Endometrial microvascular endothelial cells (primary cell): ENCODE results near the gene OVCH1. TPM values are rescaled to one million over a fixed set of nuclear protein-coding genes. Genes with fewer than 3 reads are reported as not detected.
"Not testable (repeated sequence)": the region's sequence is repeated elsewhere in the genome, so short reads cannot be mapped to it uniquely, and the experiment has no call there.

Experiments
- in situ Hi-C: cut with HindIII; loops from 2 replicates; pipeline ENCODE4 v1.10.0; 2017; ENCODE audit warnings: low sequenced_read_pairs, low pct_unique_long_range_greater_than_20kb; ENCODE audit errors: inconsistent ontology term
- total RNA-seq: library from RNA; depleted of rRNA; stranded (reverse); fragments of >200 nt; gene quantifications from one replicate; pipeline ENCODE4 v1.2.3, GENCODE V29; 2015; ENCODE audit errors: inconsistent ontology term

Gene OVCH1
- total RNA-seq, 1 donor from 2014 or later: not detected

DNA sequence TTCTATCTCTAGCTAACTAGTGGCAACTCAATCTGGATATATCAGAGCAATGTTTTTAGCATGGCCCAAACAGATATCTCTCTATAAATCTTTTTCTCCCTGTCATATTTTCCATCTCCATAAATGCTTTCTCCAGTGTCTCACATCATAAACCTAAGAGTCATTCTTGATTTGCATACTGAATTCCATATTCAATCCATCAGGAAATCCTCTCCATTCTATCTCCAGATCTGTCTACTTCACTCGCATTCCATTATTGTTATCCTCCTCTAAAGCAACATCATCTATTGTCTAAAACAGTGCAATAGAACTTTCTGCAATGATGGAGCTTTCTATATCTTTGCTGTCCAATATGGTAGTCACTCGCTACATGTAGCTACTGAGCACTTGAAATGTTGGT is 71.0 kb downstream of the OVCH1 start:
- in situ Hi-C loops: no loop called here

DNA sequence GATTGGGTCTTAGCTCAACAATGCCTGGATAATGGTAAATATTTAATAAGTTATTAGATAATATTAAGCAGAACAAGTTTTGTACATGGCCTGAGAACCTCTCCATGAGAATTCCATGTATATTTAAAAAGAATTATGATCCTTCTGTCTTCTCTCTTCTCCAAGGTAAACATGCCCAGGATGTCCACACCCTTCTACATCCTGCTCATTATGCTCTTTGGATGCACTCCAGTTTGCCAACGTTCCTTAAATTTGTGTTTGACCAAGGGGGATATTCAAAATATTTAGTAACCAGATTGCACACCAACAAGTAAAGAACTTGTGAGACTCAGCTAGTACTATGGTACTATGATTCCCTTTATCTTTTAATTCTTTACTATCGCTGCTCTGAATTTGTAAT is 71.8 kb downstream of the OVCH1 start:
- in situ Hi-C loops: no loop called here

DNA sequence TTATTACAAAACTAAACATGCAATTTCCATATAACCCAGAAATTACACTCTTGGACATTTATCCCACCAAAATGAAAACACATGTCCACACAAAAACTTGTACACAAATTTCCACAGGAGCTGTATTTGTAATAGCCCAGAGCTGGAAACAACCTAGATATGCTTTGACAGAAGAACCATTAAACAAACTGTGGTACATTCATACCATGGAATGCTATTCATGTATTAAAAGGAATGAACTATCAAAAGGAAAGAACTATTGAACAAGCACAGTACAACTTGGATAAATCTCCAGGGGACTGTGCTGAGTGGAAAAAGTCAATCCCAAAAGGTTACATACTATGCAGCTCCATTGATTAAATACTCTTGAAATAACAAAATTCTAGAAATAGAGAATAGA is 80.7 kb downstream of the OVCH1 start:
- in situ Hi-C loops: no loop called here

DNA sequence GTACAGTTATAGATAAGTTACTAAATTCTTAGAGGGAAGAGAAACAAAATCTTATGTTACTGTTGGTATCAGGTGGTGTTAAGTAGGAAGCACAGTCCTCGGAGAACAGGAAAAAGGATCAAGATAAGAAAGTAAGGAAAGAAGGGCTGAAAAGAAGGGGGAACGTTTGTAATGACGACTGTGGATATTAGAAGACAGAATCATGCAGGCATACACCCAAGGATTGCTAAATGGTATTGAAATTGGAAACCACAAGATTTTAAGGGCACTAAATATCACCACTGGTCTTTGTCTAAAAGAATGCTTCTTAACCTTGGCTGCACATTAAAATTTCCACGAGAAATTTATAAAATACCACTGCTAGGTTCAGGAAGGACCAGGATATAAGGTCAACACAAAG is 82.4 kb downstream of the OVCH1 start:
- in situ Hi-C loops: no loop called here

DNA sequence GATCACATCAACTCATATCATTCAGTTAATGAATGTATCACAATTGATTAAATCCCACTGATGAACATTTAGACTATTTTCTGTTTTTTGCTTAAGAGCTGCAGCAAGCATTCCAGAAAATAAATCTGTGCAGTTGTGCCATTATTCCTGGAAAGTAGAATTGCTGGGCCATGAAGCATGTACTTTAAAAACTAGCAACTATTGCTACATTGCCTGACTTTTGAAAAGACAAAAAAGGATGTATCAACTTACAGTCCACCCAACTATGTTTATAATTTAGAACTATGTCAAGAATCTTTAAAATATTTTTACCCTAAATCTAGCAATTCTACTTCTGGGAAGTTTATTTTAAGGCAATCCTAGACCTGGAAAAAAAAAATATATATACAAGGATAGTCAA is 83.1 kb downstream of the OVCH1 start:
- in situ Hi-C loops: no loop called here

DNA sequence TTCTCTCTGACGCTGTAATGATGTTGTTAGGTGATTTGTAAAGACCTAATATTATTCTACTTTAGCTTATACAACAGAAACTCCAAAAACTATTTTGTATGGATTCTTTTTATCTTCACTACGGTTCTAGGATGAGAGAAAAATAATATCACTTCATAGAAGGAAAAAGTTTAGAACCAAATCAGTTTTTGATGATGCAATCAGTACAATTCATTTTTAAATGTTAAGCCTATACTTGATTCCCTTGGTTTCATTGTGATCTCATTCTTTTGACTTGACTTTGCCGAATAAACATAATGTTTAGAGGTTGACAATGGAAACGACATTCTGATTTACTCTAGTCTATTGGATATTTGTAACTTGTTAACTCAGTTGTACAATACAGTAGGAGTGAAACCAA is 91.9 kb downstream of the OVCH1 start:
- in situ Hi-C loops: no loop called here

DNA sequence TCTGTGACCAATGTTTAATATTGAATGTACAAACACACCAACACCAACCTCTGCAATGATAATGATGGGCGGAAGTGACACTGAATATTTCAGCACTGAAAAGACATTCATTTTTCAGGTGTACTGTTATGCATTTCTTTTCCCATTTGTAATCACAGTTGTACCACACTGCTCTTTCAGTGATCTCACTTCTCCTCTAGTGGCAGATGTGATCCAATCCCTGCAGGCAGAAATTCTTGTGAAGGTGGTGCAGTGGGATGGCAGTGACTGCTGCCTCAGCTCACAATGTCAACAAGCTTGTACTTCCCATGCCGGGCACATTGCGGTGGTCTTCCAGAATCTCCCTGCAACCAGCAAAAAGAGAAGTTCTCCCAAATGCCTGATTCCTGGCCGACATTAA is 93.5 kb downstream of the OVCH1 start:
- in situ Hi-C loops: no loop called here

DNA sequence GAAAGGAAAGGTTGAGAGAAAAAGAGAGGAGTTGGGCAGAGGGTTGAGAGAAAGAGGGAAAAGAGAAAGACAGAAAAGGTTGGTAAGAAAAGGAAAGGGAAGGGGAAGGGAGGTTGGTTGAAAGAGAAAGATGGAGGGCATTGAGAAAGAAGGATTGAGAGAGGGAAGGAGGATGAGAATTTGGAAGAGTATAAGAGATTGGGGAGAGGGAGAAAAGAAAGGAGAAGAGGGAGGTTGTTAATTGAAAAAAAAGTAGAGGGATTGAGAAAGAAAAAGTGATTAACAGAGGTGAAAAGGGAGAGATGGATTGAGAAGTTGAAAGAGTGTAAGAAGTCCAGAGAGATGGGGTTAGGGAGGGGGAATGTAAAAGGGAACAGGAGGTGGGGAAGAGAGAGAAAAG is 95.0 kb downstream of the OVCH1 start:
- in situ Hi-C loops: no loop called here

DNA sequence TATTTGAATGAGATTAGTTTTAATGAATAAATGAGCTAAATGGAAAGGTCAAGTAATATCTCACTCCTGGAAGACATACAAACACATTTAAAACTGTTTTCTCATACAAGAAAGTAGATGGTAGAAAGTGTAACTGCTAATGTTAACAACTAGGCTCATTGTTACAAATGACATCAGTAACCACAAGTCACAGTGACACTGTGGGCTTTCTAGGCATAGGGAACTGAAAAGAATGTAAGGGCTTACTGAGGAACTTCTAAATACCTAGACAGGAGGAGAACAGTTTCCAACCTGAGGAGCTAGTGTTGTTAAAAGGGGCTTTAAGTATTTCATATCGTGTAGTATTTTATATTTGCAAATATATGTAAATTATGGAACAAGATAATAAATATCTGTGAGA is 99.0 kb downstream of the OVCH1 start:
- in situ Hi-C loops: no loop called here

DNA sequence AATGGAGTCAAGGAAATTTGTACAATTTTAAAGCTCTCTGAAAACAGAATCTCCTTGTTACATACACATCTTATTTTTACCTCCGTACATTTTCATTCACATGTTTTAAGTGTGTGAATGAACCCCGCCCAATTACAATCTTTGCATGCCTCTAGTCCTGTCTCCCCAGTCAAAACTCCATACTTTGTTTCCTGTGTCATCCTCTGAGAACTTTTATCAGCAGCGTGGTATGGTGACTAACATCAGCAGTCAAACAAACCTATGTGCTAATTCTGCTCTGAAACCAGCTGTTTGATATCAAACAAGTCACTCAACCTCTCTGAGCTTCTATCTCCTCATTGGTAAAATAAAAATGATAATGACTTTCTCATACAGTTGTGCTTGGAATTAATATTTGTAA is 100.7 kb downstream of the OVCH1 start:
- in situ Hi-C loops: no loop called here

DNA sequence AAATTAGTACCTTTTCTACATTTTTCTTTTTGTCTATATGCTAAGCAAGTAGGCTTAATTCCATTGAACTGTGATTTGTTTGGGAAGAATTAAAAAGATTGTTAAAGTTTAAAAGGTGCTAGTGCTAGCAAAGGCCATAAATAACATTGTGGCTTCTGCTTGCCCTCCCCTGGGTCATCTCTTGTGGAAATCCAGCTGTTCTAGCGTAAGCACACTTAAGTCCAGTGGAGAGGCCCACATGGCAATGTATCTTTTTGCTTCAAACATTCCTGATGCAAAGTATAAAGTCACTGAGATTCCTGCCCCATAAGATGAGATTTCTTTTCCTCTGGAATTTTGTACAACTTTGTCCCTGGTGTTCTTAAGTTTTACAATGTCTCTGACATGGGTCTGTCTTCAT is 102.1 kb downstream of the OVCH1 start:
- in situ Hi-C loops: no loop called here

DNA sequence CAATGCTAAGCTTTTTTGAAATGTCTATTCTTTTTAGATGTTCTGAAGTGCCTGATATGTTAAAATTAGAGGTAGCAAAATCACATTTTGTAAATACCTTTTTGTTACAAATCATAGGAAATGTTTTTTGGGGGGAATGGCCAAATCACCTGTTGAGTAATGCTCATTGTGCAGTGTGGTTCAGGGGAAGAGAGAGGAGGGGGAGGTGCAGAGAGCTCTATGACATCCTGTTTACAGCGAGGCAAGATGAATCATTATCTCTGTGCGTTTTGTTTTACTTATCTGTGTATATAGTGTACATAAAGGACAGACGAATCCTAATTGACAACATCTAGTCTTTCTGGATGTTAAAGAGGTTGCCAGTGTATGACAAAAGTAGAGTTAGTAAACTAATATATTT is 107.1 kb downstream of the OVCH1 start:
- in situ Hi-C loops: not testable (repeated sequence)

DNA sequence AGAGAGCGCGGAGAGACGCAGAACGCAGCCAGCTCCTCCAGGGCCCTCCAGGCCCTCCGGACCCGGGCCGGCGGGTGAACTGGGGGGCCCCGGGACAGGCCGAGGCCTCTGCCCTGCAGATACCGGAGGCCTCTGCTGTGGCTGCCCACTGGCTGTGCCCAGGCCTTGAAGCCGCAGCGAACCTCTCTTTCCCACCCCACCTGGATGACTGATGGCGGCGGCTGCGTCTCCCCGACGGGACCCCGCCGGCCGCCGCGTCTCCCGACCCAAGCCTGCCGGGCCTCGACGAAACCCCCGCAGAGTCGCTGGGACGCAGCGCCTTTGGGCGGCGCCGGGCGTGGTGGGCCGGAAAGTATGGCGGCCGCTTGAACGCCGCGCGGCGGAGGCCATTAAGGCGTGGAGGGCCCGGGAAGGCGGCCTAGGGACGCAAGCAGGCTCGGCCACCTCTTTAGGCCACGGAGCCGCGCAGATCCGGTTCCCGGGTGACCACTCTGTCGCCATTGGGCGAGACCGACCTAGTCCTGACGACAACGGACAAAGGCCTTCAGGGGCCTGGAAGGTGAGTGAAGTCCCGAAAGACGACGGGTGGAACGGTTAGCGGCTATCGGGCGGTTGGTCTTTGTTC is 108.1 kb downstream of the OVCH1 start:
- in situ Hi-C loops: no loop called here

DNA sequence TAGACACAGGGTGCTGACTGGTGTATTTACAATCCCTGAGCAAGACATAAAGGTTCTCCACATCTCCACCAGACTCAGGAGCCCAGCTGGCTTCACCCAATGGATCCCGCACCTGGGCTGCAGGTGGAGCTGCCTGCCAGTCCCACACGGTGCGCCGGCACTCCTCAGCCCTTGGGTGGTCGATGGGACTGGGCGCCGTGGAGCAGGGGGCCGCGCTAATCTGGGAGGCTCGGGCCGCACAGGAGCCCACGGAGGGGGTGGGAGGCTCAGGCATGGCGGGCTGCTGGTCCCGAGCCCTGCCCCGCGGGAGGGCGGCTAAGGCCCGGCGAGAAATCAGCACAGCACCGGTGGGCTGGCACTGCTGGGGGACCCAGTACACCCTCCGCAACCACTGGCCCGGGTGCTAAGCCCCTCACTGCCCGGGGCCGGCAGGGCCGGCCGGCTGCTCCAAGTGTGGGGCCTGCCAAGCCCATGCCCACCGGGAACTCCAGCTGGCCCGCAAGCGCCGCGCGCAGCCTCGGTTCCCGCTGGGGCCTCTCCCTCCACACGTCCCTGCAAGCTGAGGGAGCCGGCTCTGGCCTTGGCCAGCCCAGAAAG is 111.3 kb downstream of the OVCH1 start:
- in situ Hi-C loops: not testable (repeated sequence)

DNA sequence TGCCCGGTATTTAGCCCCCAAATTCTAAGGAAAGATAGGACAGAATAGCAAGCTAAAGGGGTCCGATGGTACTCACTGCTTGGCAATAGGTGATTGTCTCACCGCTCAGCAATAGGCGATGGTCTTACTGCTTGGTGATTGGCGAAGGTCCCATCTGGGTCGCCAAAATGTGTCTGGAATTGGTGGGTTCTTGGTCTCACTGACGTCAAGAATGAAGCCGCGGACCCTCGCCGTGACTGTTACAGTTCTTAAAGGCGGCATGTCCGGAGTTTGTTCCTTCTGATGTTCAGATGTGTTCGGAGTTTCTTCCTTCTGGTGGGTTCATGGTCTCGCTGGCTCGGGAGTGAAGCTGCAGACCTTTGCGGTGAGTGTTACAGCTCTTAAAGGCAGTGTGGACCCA is 112.3 kb downstream of the OVCH1 start:
- in situ Hi-C loops: not testable (repeated sequence)

DNA sequence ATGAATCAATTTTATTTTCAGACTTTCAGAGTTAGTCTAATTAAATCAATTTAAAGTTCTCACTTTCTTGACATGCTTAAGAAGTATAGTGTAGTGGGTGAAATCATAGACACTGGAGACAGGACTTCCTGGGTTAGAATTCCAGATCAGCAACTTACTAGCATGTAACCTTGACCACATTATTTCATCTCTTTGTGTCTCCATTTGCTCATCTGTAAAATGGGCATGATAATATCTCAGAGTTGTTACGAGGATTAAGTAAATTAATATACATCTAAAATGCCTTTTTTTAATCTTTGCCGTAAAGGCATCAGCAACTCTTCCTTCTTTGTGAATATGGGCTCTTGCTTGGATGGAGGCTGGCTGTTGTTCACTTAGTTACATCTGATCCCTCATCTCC is 115.2 kb downstream of the OVCH1 start:
- in situ Hi-C loops: no loop called here

DNA sequence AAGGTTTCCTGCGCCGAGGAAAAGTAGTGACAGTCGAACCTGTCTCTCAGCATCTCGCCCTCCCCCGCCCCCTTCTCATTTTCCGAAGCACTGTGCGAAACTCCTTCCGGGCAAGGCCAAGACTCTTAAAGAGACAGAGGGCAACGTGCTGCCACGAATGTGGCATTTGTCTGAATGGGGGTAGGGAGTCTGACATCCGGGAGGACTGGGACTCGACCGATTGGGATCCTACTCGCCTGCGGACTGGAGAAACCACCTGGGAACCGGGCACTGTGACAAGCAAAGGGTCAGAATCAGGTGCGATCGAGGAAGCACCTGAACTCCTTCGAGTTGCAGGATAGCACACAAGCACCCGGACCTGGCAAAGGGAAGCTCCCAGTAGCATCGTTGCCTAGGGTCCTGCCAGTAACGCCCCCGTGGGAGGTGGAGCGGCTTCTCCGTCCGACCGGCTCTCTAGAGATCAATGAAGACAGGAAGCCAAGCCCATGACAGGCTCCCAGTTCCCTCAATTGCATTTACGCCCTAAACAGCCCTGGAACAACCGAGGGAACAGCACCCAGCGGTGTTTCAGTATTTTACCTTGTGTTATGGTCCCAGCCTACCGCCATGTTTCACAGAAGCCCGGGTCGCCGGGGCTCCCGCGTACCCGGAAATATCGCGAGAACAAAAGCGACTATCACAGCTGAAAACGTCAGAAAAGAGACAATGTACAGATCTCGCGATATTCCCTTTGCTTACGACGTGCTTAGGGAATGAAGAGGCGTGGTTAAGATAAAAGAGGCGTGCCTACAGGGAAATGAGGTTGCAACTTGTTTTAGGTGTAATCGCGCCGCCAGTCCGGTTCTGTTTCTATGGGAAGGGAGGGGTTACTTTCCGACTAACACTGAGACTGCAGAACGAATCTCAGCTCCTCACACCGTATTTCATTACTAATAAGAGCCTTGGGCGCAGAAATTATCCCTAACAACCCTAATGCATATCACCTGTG is 116.7 kb downstream of the OVCH1 start, which contains the start of gene ERGIC2:
Gene ERGIC2, minus strand, starts transcription at position 637 of the 988 bp plus-strand sequence. CDS start 9,539 bp downstream, outside the sequence.
- in situ Hi-C loops: no loop called here
